ENCODE results near the gene HERC4.

DNA sequence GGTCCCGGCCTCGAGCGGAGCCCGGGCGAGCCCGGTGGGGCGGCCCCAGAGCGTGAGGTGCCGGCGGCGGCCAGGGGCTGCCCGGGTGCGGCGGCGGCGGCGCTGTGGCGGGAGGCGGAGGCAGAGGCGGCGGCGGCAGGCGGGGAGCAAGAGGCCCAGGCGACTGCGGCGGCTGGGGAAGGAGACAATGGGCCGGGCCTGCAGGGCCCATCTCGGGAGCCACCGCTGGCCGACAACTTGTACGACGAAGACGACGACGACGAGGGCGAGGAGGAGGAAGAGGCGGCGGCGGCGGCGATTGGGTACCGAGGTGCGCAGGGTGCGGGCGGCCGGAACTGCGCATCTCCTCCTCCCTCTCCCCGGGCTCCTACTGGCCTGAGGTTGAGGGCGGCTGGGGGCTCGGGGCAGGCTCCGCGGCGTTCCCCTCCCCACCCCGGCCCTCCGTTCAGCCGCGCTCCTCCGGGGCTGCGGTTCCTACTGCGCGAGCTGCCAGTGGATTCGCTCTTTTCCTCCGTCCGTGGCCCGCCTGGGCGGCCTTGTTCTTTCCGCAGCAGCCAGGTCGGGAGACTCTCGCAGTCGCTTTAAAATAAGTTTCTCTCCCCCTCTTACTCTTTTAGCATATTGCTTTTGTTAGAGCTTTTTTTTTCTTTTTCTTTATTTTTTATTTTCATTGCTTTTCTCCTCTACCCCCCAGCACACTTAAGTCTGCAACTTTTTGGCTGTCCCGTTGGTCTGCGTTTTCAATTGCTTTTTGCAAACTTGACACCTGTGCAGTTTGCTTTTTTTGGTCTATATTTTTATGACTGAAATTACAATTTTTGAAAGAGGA, 190.0 kb downstream of the HERC4 start:
- TF ChIP-seq, protein P1, sequence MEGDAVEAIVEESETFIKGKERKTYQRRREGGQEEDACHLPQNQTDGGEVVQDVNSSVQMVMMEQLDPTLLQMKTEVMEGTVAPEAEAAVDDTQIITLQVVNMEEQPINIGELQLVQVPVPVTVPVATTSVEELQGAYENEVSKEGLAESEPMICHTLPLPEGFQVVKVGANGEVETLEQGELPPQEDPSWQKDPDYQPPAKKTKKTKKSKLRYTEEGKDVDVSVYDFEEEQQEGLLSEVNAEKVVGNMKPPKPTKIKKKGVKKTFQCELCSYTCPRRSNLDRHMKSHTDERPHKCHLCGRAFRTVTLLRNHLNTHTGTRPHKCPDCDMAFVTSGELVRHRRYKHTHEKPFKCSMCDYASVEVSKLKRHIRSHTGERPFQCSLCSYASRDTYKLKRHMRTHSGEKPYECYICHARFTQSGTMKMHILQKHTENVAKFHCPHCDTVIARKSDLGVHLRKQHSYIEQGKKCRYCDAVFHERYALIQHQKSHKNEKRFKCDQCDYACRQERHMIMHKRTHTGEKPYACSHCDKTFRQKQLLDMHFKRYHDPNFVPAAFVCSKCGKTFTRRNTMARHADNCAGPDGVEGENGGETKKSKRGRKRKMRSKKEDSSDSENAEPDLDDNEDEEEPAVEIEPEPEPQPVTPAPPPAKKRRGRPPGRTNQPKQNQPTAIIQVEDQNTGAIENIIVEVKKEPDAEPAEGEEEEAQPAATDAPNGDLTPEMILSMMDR (IDR thresholded peaks at IDR 0.05), result no peak
- peak in 1 of 2 donors; percentile 84 for TF ChIP-seq POLR2A (IDR thresholded peaks at IDR 0.05)

Measured in adrenal gland (tissue), 5 donors.